Measurements from ENCODE around the gene MYO1D. TPM values are rescaled to one million over a fixed set of nuclear protein-coding genes. Genes with fewer than 3 reads are reported as not detected.

The MYO1D gene
- total RNA-seq, 1 experiment from 2014 or later = 29.9 TPM

DNA sequence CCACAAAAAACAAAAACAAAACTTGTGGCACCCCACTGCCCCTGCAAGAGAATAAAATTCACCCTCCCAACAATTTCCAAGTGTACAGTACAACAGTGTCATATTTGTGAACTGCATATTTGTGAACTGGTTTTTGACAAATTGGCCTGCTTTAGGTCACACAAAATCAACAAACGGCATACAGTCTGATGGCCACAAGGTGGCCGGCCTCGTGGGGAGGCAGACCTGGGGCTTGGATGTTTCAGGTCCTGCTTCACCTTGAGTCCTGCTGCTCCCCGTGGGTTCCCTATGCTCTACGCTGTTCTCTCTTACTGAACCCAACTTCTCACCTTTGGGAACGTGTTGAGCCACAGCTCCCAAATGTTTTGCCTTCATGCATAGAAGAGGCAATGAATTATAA, 287.9 kb downstream of the MYO1D start:
- POLR2A ChIA-PET = interaction anchor here (0.6 kb wide), 1 partner anchor 14 kb away, joined by 4 read pairs; no protein-coding TSS in a partner anchor
- no peak for TF ChIP-seq CREM (CRISPR knock-in tag; IDR thresholded peaks at IDR 0.05)
- no peak for TF ChIP-seq GTF2I (CRISPR knock-in tag; conservative IDR thresholded peaks at IDR 0.05)
- TF ChIP-seq, protein P1, sequence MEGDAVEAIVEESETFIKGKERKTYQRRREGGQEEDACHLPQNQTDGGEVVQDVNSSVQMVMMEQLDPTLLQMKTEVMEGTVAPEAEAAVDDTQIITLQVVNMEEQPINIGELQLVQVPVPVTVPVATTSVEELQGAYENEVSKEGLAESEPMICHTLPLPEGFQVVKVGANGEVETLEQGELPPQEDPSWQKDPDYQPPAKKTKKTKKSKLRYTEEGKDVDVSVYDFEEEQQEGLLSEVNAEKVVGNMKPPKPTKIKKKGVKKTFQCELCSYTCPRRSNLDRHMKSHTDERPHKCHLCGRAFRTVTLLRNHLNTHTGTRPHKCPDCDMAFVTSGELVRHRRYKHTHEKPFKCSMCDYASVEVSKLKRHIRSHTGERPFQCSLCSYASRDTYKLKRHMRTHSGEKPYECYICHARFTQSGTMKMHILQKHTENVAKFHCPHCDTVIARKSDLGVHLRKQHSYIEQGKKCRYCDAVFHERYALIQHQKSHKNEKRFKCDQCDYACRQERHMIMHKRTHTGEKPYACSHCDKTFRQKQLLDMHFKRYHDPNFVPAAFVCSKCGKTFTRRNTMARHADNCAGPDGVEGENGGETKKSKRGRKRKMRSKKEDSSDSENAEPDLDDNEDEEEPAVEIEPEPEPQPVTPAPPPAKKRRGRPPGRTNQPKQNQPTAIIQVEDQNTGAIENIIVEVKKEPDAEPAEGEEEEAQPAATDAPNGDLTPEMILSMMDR (IDR thresholded peaks at IDR 0.05) = peak; percentile 54
- TF ChIP-seq, protein P2, sequence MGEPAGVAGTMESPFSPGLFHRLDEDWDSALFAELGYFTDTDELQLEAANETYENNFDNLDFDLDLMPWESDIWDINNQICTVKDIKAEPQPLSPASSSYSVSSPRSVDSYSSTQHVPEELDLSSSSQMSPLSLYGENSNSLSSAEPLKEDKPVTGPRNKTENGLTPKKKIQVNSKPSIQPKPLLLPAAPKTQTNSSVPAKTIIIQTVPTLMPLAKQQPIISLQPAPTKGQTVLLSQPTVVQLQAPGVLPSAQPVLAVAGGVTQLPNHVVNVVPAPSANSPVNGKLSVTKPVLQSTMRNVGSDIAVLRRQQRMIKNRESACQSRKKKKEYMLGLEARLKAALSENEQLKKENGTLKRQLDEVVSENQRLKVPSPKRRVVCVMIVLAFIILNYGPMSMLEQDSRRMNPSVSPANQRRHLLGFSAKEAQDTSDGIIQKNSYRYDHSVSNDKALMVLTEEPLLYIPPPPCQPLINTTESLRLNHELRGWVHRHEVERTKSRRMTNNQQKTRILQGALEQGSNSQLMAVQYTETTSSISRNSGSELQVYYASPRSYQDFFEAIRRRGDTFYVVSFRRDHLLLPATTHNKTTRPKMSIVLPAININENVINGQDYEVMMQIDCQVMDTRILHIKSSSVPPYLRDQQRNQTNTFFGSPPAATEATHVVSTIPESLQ (CRISPR knock-in tag; IDR thresholded peaks at IDR 0.05) = no peak
- Mint-ChIP-seq H3K9me3 (peaks cover 3% of the 10 kb centered on the region), H3K27me3 (ENCODE audit: low read depth) (no peaks in the 10 kb centered on the region), H3K4me3 (no peak overlapping the region), H3K4me1 (peaks cover 3% of the 10 kb centered on the region; the same call in 1 of the 2 replicates), H3K27ac (no peak overlapping the region), H3K36me3 (peaks cover 3% of the 10 kb centered on the region; the same call in 1 of the 2 replicates)
- peak; percentile 46 for DNase-seq (ENCODE audit: low spot score)
- CTCF ChIA-PET = interaction anchor here (1.0 to 2.7 kb wide), 4 partner anchors 12 to 70 kb away, joined by 3 to 13 read pairs (median 6); no protein-coding TSS in a partner anchor
- ATAC-seq = peak; percentile 86

DNA sequence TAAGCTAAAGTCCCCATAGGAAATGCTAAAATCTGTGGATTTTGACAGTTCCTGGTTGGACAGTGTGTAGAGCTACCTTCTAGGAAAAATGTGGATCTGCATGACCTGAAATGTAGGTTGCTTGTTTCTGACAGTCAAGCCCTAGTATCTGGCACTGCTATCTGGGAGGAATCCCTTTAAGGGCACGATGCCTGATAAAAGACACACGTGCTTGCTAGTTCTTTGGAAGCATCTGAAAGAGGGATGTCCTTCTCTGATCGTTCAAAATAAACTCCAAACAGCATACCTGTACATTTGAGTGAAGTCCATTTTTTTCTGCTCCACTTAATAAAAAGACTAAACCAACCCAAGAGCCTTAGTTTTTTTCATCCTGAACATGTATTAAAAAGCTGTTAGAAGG, 288.8 kb downstream of the MYO1D start:
- CTCF ChIA-PET = no interaction called here

DNA sequence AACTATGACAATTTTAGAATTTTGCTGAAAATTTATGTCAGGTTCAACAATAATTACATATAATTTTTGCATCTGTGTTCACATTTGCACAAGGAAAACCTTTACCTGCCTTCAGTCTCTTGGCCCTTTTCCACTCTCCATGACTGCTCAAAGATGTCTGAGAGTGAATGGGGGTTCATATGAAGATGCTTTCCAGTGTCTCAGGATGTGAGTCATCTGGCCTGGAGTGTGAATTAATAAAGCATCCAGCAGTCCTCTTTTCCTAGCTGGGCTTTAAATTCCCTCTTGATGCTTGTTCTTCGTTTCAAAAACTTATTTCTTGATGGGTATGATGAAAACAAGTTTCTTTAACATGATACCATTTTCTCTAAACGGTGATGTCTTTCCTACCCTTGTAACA, 290.3 kb downstream of the MYO1D start:
- DNase-seq (ENCODE audit: low spot score) (no peak), ATAC-seq (no peak)
- POLR2A ChIA-PET = no interaction called here
- H3K27ac Mint-ChIP-seq = no peak overlapping the region
- peaks cover 20% of the 10 kb centered on the region for H3K36me3 Mint-ChIP-seq
- H3K4me3 Mint-ChIP-seq = no peak overlapping the region
- H3K27me3 Mint-ChIP-seq (ENCODE audit: low read depth) = no peaks in the 10 kb centered on the region
- no peak for TF ChIP-seq NFE2L1 (CRISPR knock-in tag; IDR thresholded peaks at IDR 0.05)
- peaks cover 23% of the 10 kb centered on the region for H3K9me3 Mint-ChIP-seq
- peaks cover 3% of the 10 kb centered on the region; the same call in 1 of the 2 replicates for H3K4me1 Mint-ChIP-seq
- CTCF ChIA-PET = no interaction called here

More for the DNA sequence above, 288.8 kb downstream of the MYO1D start:
- Mint-ChIP-seq H3K27me3 (ENCODE audit: low read depth) (no peaks in the 10 kb centered on the region), H3K9me3 (peaks cover 12% of the 10 kb centered on the region), H3K4me3 (no peak overlapping the region), H3K36me3 (peaks cover 11% of the 10 kb centered on the region), H3K4me1 (peaks cover 3% of the 10 kb centered on the region; the same call in 1 of the 2 replicates), H3K27ac (no peak overlapping the region)
- no peak for ATAC-seq
- no peak for DNase-seq (ENCODE audit: low spot score)
- POLR2A ChIA-PET = interaction anchor here (0.6 kb wide), 1 partner anchor 32 kb away, joined by 3 read pairs; no protein-coding TSS in a partner anchor
- TF ChIP-seq SOX15 (CRISPR knock-in tag; IDR thresholded peaks at IDR 0.05) = no peak
- no peak for TF ChIP-seq ZNF263 (CRISPR knock-in tag; IDR thresholded peaks at IDR 0.05; ENCODE audit: low read depth)
- TF ChIP-seq, protein P3, sequence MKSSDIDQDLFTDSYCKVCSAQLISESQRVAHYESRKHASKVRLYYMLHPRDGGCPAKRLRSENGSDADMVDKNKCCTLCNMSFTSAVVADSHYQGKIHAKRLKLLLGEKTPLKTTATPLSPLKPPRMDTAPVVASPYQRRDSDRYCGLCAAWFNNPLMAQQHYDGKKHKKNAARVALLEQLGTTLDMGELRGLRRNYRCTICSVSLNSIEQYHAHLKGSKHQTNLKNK (CRISPR knock-in tag; IDR thresholded peaks at IDR 0.05) = no peak
- TF ChIP-seq RELA (CRISPR knock-in tag; IDR thresholded peaks at IDR 0.05; ENCODE audit: borderline replicate concordance) = no peak
- no peak for TF ChIP-seq FOXK1 (CRISPR knock-in tag; IDR thresholded peaks at IDR 0.05)
- TF ChIP-seq, protein P4, sequence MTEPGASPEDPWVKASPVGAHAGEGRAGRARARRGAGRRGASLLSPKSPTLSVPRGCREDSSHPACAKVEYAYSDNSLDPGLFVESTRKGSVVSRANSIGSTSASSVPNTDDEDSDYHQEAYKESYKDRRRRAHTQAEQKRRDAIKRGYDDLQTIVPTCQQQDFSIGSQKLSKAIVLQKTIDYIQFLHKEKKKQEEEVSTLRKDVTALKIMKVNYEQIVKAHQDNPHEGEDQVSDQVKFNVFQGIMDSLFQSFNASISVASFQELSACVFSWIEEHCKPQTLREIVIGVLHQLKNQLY (CRISPR knock-in tag; IDR thresholded peaks at IDR 0.05) = no peak
- TF ChIP-seq, protein P5, sequence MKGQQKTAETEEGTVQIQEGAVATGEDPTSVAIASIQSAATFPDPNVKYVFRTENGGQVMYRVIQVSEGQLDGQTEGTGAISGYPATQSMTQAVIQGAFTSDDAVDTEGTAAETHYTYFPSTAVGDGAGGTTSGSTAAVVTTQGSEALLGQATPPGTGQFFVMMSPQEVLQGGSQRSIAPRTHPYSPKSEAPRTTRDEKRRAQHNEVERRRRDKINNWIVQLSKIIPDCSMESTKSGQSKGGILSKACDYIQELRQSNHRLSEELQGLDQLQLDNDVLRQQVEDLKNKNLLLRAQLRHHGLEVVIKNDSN (CRISPR knock-in tag; IDR thresholded peaks at IDR 0.05) = no peak

DNA sequence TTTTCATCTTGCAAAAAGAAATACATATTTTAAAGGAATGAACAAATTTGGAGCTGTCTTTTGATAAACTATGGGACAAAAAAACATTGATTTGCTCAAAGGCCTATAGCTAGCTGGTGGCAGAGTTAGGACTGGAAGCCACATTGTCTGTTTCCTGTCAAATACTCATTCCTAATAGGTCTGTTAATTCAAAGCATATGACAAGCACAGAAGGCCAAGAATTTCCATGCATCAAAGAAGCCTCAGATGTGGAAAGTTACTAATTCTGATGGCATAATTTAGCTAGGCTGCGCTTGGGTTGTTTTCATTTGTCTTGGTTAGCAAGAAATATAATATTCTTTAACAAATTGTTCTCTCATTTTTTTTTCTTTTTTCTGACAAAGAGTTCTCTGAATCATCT, 292.1 kb downstream of the MYO1D start:
- POLR2A ChIA-PET = interaction anchor here (0.6 kb wide), 1 partner anchor 19 kb away, joined by 3 read pairs; no protein-coding TSS in a partner anchor
- peaks cover 3% of the 10 kb centered on the region; the same call in 1 of the 2 replicates for H3K4me1 Mint-ChIP-seq
- peaks cover 29% of the 10 kb centered on the region for H3K36me3 Mint-ChIP-seq
- ATAC-seq = no peak
- peaks cover 33% of the 10 kb centered on the region for H3K9me3 Mint-ChIP-seq
- no peak overlapping the region for H3K27ac Mint-ChIP-seq
- DNase-seq (ENCODE audit: low spot score) = no peak
- CTCF ChIA-PET = interaction anchor here (0.6 to 0.7 kb wide), 2 partner anchors 12 to 43 kb away, joined by 3 read pairs; no protein-coding TSS in a partner anchor
- no peak overlapping the region for H3K4me3 Mint-ChIP-seq
- no peaks in the 10 kb centered on the region; the same call in 1 of the 2 replicates for H3K27me3 Mint-ChIP-seq (ENCODE audit: low read depth)
- TF ChIP-seq, protein P6, sequence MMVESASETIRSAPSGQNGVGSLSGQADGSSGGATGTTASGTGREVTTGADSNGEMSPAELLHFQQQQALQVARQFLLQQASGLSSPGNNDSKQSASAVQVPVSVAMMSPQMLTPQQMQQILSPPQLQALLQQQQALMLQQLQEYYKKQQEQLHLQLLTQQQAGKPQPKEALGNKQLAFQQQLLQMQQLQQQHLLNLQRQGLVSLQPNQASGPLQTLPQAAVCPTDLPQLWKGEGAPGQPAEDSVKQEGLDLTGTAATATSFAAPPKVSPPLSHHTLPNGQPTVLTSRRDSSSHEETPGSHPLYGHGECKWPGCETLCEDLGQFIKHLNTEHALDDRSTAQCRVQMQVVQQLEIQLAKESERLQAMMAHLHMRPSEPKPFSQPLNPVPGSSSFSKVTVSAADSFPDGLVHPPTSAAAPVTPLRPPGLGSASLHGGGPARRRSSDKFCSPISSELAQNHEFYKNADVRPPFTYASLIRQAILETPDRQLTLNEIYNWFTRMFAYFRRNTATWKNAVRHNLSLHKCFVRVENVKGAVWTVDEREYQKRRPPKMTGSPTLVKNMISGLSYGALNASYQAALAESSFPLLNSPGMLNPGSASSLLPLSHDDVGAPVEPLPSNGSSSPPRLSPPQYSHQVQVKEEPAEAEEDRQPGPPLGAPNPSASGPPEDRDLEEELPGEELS (CRISPR knock-in tag; IDR thresholded peaks at IDR 0.05) = no peak
- TF ChIP-seq ZNF423 (CRISPR knock-in tag; IDR thresholded peaks at IDR 0.05) (no peak), NFATC4 (CRISPR knock-in tag; IDR thresholded peaks at IDR 0.05) (no peak), ZNF396 (CRISPR knock-in tag; IDR thresholded peaks at IDR 0.05; ENCODE audit: borderline replicate concordance) (no peak), ZBTB21 (CRISPR knock-in tag; IDR thresholded peaks at IDR 0.05; ENCODE audit: borderline replicate concordance) (no peak), NR1H2 (CRISPR knock-in tag; IDR thresholded peaks at IDR 0.05) (no peak), SMAD4 (CRISPR knock-in tag; IDR thresholded peaks at IDR 0.05) (no peak)
- TF ChIP-seq, protein P7, sequence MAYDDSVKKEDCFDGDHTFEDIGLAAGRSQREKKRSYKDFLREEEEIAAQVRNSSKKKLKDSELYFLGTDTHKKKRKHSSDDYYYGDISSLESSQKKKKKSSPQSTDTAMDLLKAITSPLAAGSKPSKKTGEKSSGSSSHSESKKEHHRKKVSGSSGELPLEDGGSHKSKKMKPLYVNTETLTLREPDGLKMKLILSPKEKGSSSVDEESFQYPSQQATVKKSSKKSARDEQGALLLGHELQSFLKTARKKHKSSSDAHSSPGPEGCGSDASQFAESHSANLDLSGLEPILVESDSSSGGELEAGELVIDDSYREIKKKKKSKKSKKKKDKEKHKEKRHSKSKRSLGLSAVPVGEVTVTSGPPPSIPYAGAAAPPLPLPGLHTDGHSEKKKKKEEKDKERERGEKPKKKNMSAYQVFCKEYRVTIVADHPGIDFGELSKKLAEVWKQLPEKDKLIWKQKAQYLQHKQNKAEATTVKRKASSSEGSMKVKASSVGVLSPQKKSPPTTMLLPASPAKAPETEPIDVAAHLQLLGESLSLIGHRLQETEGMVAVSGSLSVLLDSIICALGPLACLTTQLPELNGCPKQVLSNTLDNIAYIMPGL (CRISPR knock-in tag; IDR thresholded peaks at IDR 0.05) = no peak
